SK-N-SH (cell line): Measurements from ENCODE around the gene DENND1A. TPM values are rescaled to one million over a fixed set of nuclear protein-coding genes. Genes with fewer than 3 reads are reported as not detected.

ENCODE experiments used
- CTCF ChIA-PET: fragments of 300-600, 350-600 bp; formaldehyde crosslinking; extraction: SDS; loops from one replicate; lab custom pipeline; 2021; lab: Yijun Ruan, JAX
- POLR2A ChIA-PET: fragments of 350-600 bp; sonication (Branson Sonifier 250); formaldehyde crosslinking; extraction: SDS; loops from one replicate; lab custom pipeline; 2020; ENCODE audit warnings: antibody characterized with exemption, inconsistent platforms; lab: Yijun Ruan, JAX
- DNase-seq: peaks from one replicate; pipeline ENCODE4 v3.0.0; 2012
- H2AFZ ChIP-seq: fragments of 200-600 bp; sonication (generic); 2 replicates; pipeline ENCODE4 v1.8.1; 2016; ENCODE audit warnings: antibody characterized with exemption, mild to moderate bottlenecking, low read depth
- H3F3A ChIP-seq: fragments of 200-600 bp; sonication (generic); replicated peaks from 2 replicates; pipeline ENCODE3; 2016; ENCODE audit warnings: antibody characterized with exemption, mild to moderate bottlenecking; ENCODE audit not compliant: insufficient read depth
- H3K27ac ChIP-seq, 2 experiments: fragments of 200-500 bp in 1 of 2; fragments of 200-600 bp in 1 of 2; sonication (Bioruptor generic) in 1 of 2; sonication (generic), shearing (Covaris generic) in 1 of 2; 2 replicates each; pipeline versions ENCODE4 v1.5.1 to v1.6.1; 2014 to 2016; ENCODE audit warnings: low read depth in 2 of 2, inconsistent platforms in 1 of 2, low read length in 1 of 2, mild to moderate bottlenecking in 1 of 2, mixed read lengths in 1 of 2
- H3K27me3 ChIP-seq: fragments of 200-600 bp; sonication (generic), shearing (Covaris generic); 2 replicates; pipeline ENCODE4 v1.6.1; 2016; ENCODE audit warnings: mixed run types; ENCODE audit not compliant: insufficient read depth
- H3K36me3 ChIP-seq, 2 experiments: fragments of 200-500 bp in 1 of 2; fragments of 200-600 bp in 1 of 2; sonication (Bioruptor generic) in 1 of 2; sonication (generic) in 1 of 2; replicated peaks in 1 of 2; 2 replicates each; pipeline versions ENCODE3 to v1.5.1; 2014 to 2016; ENCODE audit warnings: low read length in 1 of 2, mild to moderate bottlenecking in 1 of 2; ENCODE audit not compliant: insufficient read depth in 2 of 2, control insufficient read depth in 1 of 2
- H3K4me1 ChIP-seq, 2 experiments: fragments of 200-500 bp in 1 of 2; fragments of 200-600 bp in 1 of 2; sonication (Bioruptor generic) in 1 of 2; sonication (generic), shearing (Covaris generic) in 1 of 2; 2 replicates each; pipeline versions ENCODE4 v1.5.1 to v1.6.1; 2014 to 2016; ENCODE audit warnings: low read depth in 1 of 2, low read length in 1 of 2, mixed run types in 1 of 2; ENCODE audit not compliant: insufficient read depth in 2 of 2, control insufficient read depth in 1 of 2
- H3K4me2 ChIP-seq: fragments of 200-600 bp; sonication (generic), shearing (Covaris generic); 2 replicates; pipeline ENCODE4 v1.6.1; 2017; ENCODE audit warnings: mixed run types
- H3K4me3 ChIP-seq, 2 experiments: fragments of 200-500 bp in 1 of 2; fragments of 200-600 bp in 1 of 2; sonication (Bioruptor generic) in 1 of 2; sonication (generic), shearing (Covaris generic) in 1 of 2; 2 replicates each; pipeline versions ENCODE4 v1.5.1 to v1.8.1; 2014 to 2016; ENCODE audit warnings: low read depth in 2 of 2, inconsistent platforms in 1 of 2, low read length in 1 of 2, mild to moderate bottlenecking in 1 of 2, mixed read lengths in 1 of 2, moderate library complexity in 1 of 2
- H3K79me2 ChIP-seq: fragments of 200-600 bp; sonication (generic); 2 replicates; pipeline ENCODE4 v1.8.1; 2017; ENCODE audit warnings: mild to moderate bottlenecking; ENCODE audit not compliant: insufficient read depth
- H3K9ac ChIP-seq: fragments of 200-600 bp; sonication (generic); 2 replicates; pipeline ENCODE4 v1.6.1; 2017; ENCODE audit warnings: mixed run types
- H3K9me2 ChIP-seq: fragments of 200-600 bp; sonication (generic); 2 replicates; pipeline ENCODE4 v1.6.1; 2017; ENCODE audit warnings: mixed run types
- H3K9me3 ChIP-seq: fragments of 200-600 bp; sonication (generic); 2 replicates; pipeline ENCODE4 v1.6.1; 2017; ENCODE audit warnings: mixed run types, mild to moderate bottlenecking, moderate library complexity
- H4K20me1 ChIP-seq: fragments of 200-600 bp; sonication (generic); 2 replicates; pipeline ENCODE4 v1.6.1; 2017; ENCODE audit warnings: mild to moderate bottlenecking, mixed run types; ENCODE audit not compliant: insufficient read depth
- CHD2 ChIP-seq: fragments of 150-350 bp; IDR thresholded peaks from 2 replicates; pipeline ENCODE4 v1.6.1; 2018; ENCODE audit warnings: low read length; ENCODE audit not compliant: partially characterized antibody
- EP300 ChIP-seq, 2 experiments: IDR thresholded peaks; 2 replicates each; pipeline versions ENCODE4 v1.4.0 to v1.6.1; 2012; ENCODE audit warnings: borderline replicate concordance in 1 of 2, low read depth in 1 of 2, low read length in 1 of 2
- EZH2phosphoT487 ChIP-seq: fragments of 200-600 bp; sonication (generic); IDR thresholded peaks from 2 replicates; pipeline ENCODE4 v1.6.1; 2017; ENCODE audit warnings: low read depth, mixed run types, mild to moderate bottlenecking, antibody characterized with exemption, moderate library complexity, borderline replicate concordance
- FOXM1 ChIP-seq: IDR thresholded peaks from 2 replicates; pipeline ENCODE4 v1.4.0; 2012; ENCODE audit warnings: low read depth, mild to moderate bottlenecking
- GATA2 ChIP-seq: sonication (generic); formaldehyde crosslinking; IDR thresholded peaks from 2 replicates; pipeline ENCODE4 v1.5.0; 2020; ENCODE audit warnings: mild to moderate bottlenecking, missing genetic modification reagents
- MXI1 ChIP-seq: IDR thresholded peaks from 2 replicates; pipeline ENCODE4 v1.6.1; 2012; ENCODE audit warnings: mild to moderate bottlenecking, low read depth, low read length, improper control_type of control experiment
- NRF1 ChIP-seq: IDR thresholded peaks from 2 replicates; pipeline ENCODE4 v1.6.1; 2012; ENCODE audit warnings: low read depth, mild to moderate bottlenecking, low read length
- POLR2AphosphoS5 ChIP-seq: IDR thresholded peaks from 2 replicates; pipeline ENCODE4 v1.6.1; 2012; ENCODE audit warnings: low read depth, low read length
- RAD21 ChIP-seq: IDR thresholded peaks from 2 replicates; pipeline ENCODE4 v1.6.1; 2012; ENCODE audit warnings: mild to moderate bottlenecking, low read length
- TCF12 ChIP-seq: IDR thresholded peaks from 2 replicates; pipeline ENCODE4 v1.4.0; 2012
- YY1 ChIP-seq: IDR thresholded peaks from 2 replicates; pipeline ENCODE4 v1.4.0; 2012; ENCODE audit warnings: low read depth, mild to moderate bottlenecking
- WGBS: methylation state at CpG from one replicate; pipeline ENCODE4 v1.1.6; 2017; ENCODE audit warnings: low lambda C conversion rate; 5-methylcytosine and 5-hydroxymethylcytosine counted together
- polyA plus RNA-seq, 3 experiments: library from polyadenylated mRNA; depleted of rRNA; stranded (reverse); fragments of >200 nt; gene quantifications; 2 replicates each; pipeline ENCODE4 v1.2.3, GENCODE V29; 2012
- TF ChIP-seq, protein P1 (sequence below): IDR thresholded peaks from 2 replicates; pipeline ENCODE4; 2012
- TF ChIP-seq, protein P2 (sequence below): IDR thresholded peaks from 2 replicates; pipeline ENCODE4 v1.6.1; 2012; ENCODE audit warnings: mild to moderate bottlenecking, low read depth, low read length, moderate library complexity
- TF ChIP-seq, protein P3 (sequence below): fragments of 150-350 bp; IDR thresholded peaks from 2 replicates; pipeline ENCODE4 v1.6.1; 2017; ENCODE audit warnings: antibody characterized with exemption, low read length, low read depth, borderline replicate concordance
- TF ChIP-seq, protein P4 (sequence below): IDR thresholded peaks from 2 replicates; pipeline ENCODE4 v1.4.0; 2012; ENCODE audit warnings: low read depth
- TF ChIP-seq, protein P5 (sequence below): IDR thresholded peaks from 2 replicates; pipeline ENCODE4 v1.4.0; 2012; ENCODE audit warnings: low read depth, borderline replicate concordance

The DENND1A gene
- polyA plus RNA-seq, 1 of the 3 experiments (the other 2 are of a cell fraction): 25.4 TPM

DNA sequence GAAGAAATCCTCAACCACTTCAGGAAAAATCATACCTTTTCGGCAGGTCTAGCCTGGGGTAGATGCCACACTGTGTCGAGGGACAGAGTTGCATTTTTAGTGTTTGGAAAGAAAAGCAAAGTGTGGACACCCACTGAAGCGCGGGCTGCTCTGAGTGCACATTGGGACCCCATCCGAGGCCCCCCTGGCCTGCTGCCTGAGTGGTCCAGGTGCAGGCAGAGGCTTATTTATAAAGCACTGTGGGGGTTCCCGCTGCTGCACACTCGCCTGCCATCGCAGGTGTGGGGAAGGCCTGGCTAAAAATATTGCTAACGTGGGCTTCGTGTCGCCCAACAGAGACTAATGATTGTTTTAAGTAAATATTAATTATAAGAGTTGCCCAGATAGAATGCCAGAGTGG is 454.5 kb downstream of the DENND1A start:
- POLR2A ChIA-PET: no interaction called here
- DNase-seq: no peak
- no peak for TF ChIP-seq NRF1
- TF ChIP-seq FOXM1: no peak
- no peak for TF ChIP-seq EZH2phosphoT487
- no peak for TF ChIP-seq MXI1
- TF ChIP-seq CHD2: no peak
- no peak for TF ChIP-seq RAD21
- TF ChIP-seq EP300 (IDR thresholded peaks at IDR 0.05; ENCODE audit: borderline replicate concordance in 1 of 2, low read depth in 1 of 2, low read length in 1 of 2): no peak
- TF ChIP-seq, protein P1, sequence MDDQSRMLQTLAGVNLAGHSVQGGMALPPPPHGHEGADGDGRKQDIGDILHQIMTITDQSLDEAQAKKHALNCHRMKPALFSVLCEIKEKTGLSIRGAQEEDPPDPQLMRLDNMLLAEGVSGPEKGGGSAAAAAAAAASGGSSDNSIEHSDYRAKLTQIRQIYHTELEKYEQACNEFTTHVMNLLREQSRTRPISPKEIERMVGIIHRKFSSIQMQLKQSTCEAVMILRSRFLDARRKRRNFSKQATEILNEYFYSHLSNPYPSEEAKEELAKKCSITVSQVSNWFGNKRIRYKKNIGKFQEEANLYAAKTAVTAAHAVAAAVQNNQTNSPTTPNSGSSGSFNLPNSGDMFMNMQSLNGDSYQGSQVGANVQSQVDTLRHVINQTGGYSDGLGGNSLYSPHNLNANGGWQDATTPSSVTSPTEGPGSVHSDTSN: no peak
- TF ChIP-seq, protein P2, sequence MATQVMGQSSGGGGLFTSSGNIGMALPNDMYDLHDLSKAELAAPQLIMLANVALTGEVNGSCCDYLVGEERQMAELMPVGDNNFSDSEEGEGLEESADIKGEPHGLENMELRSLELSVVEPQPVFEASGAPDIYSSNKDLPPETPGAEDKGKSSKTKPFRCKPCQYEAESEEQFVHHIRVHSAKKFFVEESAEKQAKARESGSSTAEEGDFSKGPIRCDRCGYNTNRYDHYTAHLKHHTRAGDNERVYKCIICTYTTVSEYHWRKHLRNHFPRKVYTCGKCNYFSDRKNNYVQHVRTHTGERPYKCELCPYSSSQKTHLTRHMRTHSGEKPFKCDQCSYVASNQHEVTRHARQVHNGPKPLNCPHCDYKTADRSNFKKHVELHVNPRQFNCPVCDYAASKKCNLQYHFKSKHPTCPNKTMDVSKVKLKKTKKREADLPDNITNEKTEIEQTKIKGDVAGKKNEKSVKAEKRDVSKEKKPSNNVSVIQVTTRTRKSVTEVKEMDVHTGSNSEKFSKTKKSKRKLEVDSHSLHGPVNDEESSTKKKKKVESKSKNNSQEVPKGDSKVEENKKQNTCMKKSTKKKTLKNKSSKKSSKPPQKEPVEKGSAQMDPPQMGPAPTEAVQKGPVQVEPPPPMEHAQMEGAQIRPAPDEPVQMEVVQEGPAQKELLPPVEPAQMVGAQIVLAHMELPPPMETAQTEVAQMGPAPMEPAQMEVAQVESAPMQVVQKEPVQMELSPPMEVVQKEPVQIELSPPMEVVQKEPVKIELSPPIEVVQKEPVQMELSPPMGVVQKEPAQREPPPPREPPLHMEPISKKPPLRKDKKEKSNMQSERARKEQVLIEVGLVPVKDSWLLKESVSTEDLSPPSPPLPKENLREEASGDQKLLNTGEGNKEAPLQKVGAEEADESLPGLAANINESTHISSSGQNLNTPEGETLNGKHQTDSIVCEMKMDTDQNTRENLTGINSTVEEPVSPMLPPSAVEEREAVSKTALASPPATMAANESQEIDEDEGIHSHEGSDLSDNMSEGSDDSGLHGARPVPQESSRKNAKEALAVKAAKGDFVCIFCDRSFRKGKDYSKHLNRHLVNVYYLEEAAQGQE: no peak
- TF ChIP-seq, protein P3, sequence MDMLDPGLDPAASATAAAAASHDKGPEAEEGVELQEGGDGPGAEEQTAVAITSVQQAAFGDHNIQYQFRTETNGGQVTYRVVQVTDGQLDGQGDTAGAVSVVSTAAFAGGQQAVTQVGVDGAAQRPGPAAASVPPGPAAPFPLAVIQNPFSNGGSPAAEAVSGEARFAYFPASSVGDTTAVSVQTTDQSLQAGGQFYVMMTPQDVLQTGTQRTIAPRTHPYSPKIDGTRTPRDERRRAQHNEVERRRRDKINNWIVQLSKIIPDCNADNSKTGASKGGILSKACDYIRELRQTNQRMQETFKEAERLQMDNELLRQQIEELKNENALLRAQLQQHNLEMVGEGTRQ: no peak
- TF ChIP-seq POLR2AphosphoS5: no peak
- no peak for TF ChIP-seq YY1
- TF ChIP-seq GATA2 (CRISPR knock-in tag): no peak
- TF ChIP-seq, protein P4, sequence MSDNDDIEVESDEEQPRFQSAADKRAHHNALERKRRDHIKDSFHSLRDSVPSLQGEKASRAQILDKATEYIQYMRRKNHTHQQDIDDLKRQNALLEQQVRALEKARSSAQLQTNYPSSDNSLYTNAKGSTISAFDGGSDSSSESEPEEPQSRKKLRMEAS: no peak
- TF ChIP-seq, protein P5, sequence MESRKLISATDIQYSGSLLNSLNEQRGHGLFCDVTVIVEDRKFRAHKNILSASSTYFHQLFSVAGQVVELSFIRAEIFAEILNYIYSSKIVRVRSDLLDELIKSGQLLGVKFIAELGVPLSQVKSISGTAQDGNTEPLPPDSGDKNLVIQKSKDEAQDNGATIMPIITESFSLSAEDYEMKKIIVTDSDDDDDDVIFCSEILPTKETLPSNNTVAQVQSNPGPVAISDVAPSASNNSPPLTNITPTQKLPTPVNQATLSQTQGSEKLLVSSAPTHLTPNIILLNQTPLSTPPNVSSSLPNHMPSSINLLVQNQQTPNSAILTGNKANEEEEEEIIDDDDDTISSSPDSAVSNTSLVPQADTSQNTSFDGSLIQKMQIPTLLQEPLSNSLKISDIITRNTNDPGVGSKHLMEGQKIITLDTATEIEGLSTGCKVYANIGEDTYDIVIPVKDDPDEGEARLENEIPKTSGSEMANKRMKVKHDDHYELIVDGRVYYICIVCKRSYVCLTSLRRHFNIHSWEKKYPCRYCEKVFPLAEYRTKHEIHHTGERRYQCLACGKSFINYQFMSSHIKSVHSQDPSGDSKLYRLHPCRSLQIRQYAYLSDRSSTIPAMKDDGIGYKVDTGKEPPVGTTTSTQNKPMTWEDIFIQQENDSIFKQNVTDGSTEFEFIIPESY: no peak
- TF ChIP-seq TCF12: no peak

More for the DNA sequence above, 454.5 kb downstream of the DENND1A start:
- no peaks in the 10 kb centered on the region for H3K36me3 ChIP-seq
- H3K9me2 ChIP-seq: no peaks in the 10 kb centered on the region
- no peaks in the 10 kb centered on the region for H3K9me3 ChIP-seq
- no peaks in the 10 kb centered on the region for H4K20me1 ChIP-seq
- H3F3A ChIP-seq: no peaks in the 10 kb centered on the region
- H3K4me1 ChIP-seq: peaks cover 0 to 13% of the 10 kb centered on the region in 2 experiments; a peak in 1 of 4 replicates
- no peak overlapping the region for H3K27ac ChIP-seq
- H2AFZ ChIP-seq: no peak overlapping the region
- H3K27me3 ChIP-seq: no peaks in the 10 kb centered on the region
- H3K4me2 ChIP-seq: no peak overlapping the region
- no peak overlapping the region for H3K9ac ChIP-seq
- CTCF ChIA-PET: no interaction called here
- no peaks in the 10 kb centered on the region for H3K79me2 ChIP-seq
- 98% methylated on average over 9 of the region's 11 CpGs for WGBS
- H3K4me3 ChIP-seq: no peak overlapping the region
